ENCODE results near the gene ELN. TPM values are rescaled to one million over a fixed set of nuclear protein-coding genes. Genes with fewer than 3 reads are reported as not detected.
A peak's percentile ranks its signal among the peaks of the same experiment; 100 is the strongest.

ELN gene
- total RNA-seq, 4 donors from 2014 or later = 29.0 to 65.7 (median 50.8) TPM

GRCh38 chr7:74031403-74032190 lies 3.6 kb downstream of the ELN start:
- Histone ChIP-seq H3K27ac (peak overlapping the region in 2 of 3 donors; percentile 4 to 17), H3K9me3 (no peaks in the 10 kb centered on the region), H3K36me3 (peaks cover 0 to 5% of the 10 kb centered on the region in 2 donors), H3K4me1 (peaks cover 16 to 34% of the 10 kb centered on the region in 2 donors), H3K4me3 (replicated peaks in 1 of 3) (no peak overlapping the region), H3K27me3 (no peaks in the 10 kb centered on the region)
- intact Hi-C loops (cut with DNase I) = no loop called here
- TF ChIP-seq, protein P1, sequence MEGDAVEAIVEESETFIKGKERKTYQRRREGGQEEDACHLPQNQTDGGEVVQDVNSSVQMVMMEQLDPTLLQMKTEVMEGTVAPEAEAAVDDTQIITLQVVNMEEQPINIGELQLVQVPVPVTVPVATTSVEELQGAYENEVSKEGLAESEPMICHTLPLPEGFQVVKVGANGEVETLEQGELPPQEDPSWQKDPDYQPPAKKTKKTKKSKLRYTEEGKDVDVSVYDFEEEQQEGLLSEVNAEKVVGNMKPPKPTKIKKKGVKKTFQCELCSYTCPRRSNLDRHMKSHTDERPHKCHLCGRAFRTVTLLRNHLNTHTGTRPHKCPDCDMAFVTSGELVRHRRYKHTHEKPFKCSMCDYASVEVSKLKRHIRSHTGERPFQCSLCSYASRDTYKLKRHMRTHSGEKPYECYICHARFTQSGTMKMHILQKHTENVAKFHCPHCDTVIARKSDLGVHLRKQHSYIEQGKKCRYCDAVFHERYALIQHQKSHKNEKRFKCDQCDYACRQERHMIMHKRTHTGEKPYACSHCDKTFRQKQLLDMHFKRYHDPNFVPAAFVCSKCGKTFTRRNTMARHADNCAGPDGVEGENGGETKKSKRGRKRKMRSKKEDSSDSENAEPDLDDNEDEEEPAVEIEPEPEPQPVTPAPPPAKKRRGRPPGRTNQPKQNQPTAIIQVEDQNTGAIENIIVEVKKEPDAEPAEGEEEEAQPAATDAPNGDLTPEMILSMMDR (IDR thresholded peaks at IDR 0.05) = no peak
- TF ChIP-seq POLR2A (IDR thresholded peaks at IDR 0.05) = no peak
- 60 to 72% methylated on average over 5 of the region's 5 CpGs for WGBS, 2 donors
- no peak for DNase-seq

DNA sequence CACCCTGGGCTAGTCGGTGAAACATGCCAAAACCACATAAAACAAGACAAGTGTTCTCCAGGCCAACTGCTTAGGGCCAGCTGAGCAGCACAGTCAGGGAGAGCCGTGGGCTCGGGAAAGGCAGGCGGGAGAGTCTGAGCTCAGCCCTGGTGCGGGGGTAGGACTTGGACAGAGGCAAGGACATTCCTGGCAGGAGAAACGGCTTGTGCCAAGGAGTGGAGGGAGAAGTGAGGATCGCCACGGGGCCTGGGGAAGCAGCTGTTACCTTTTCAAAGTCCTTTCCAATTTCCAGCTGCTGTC lies 4.2 kb downstream of the ELN start:
- peaks cover 0 to 8% of the 10 kb centered on the region in 2 donors for H3K36me3 ChIP-seq
- peak overlapping the region in 1 of 3 donors; percentile 4 for H3K27ac ChIP-seq
- no peaks in the 10 kb centered on the region for H3K27me3 ChIP-seq
- H3K4me3 ChIP-seq (replicated peaks in 1 of 3) = no peak overlapping the region
- peak; percentile 43 to 55 for DNase-seq
- TF ChIP-seq, protein P1 (IDR thresholded peaks at IDR 0.05) = no peak
- no peak for TF ChIP-seq POLR2A (IDR thresholded peaks at IDR 0.05)
- 15 to 25% methylated on average over 7 to 8 of the region's 8 CpGs for WGBS, 2 donors
- no peaks in the 10 kb centered on the region for H3K9me3 ChIP-seq
- H3K4me1 ChIP-seq = peaks cover 13 to 29% of the 10 kb centered on the region in 2 donors
- intact Hi-C loops (cut with DNase I) = no loop called here

GRCh38 chr7:74032624-74033371 lies 4.8 kb downstream of the ELN start:
- peaks cover 0 to 8% of the 10 kb centered on the region in 2 donors for H3K36me3 ChIP-seq
- no peaks in the 10 kb centered on the region for H3K9me3 ChIP-seq
- TF ChIP-seq POLR2A (IDR thresholded peaks at IDR 0.05) = no peak
- TF ChIP-seq, protein P1 (IDR thresholded peaks at IDR 0.05) = no peak
- DNase-seq = no peak
- H3K27ac ChIP-seq = peak overlapping the region in 1 of 3 donors; percentile 52
- no peak overlapping the region for H3K4me3 ChIP-seq (replicated peaks in 1 of 3)
- 67 to 72% methylated on average over 8 of the region's 8 CpGs for WGBS, 2 donors
- peaks cover 7 to 23% of the 10 kb centered on the region in 2 donors for H3K4me1 ChIP-seq
- intact Hi-C loops (cut with DNase I) = no loop called here
- H3K27me3 ChIP-seq = no peaks in the 10 kb centered on the region

DNA sequence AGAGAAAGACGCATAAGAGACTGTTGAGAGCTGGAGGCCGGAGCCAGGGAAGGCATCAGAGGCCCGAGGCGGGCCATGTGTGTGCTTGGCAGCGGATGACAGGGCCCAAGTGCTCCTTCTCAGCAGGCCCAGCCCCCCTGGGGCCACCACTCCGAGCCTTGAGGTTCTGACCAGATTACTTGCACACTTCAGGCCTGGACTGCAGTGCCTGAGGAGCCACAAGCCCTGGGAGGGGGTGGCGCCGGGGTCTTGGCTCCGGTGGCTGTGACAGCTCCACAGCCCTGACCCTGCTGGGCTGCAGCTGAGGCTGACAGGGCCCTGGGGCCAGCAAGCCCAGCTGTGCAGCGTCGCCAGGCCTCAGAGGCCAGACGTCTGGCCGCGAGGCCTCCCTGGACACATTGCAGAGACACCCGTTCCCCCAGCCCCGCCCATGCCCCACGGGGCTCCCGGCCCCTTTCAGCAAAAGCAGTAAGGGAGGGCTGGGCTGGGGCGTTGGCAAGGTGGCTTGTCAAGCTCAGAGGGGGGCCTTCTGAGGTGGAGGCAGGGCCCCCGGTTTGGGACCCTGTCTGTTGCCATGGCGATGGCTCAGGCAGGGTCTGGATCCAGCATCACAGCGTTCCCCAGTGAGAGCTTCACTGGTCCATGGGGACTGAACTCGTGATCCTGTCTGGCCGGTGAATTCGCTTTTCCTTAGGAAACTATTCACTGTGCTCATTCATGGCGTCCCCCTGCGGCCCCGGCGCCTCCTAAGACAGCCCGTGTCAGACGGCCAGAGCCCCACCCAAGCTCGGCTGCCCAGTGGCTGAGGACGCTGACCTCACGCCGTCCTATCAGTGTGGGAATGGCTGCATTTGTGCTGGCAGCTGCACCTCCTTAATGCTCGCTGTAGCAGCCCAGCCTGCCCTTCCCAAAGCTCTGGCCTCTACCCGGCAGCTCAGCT lies 5.7 kb downstream of the ELN start:
- no peak for TF ChIP-seq POLR2A (IDR thresholded peaks at IDR 0.05)
- TF ChIP-seq, protein P1 (IDR thresholded peaks at IDR 0.05) = no peak

More for the DNA sequence above, 5.7 kb downstream of the ELN start:
- Histone ChIP-seq H3K9me3 (no peaks in the 10 kb centered on the region), H3K27ac (peak overlapping the region in 1 of 3 donors; percentile 52), H3K27me3 (no peaks in the 10 kb centered on the region), H3K4me3 (replicated peaks in 1 of 3) (no peak overlapping the region), H3K36me3 (peaks cover 0 to 8% of the 10 kb centered on the region in 2 donors), H3K4me1 (peaks cover 5 to 28% of the 10 kb centered on the region in 2 donors)
- peak in 1 of 2 donors; percentile 25 for DNase-seq
- intact Hi-C loops (cut with DNase I) = no loop called here
- WGBS, 2 donors = 55 to 68% methylated on average over 23 to 26 of the region's 37 CpGs

Measured in thyroid gland (tissue), 4 donors.